IPS-18a (cell line): Measurements from ENCODE around the gene ZNF45.
"Not testable (repeated sequence)": the region's sequence is repeated elsewhere in the genome, so short reads cannot be mapped to it uniquely, and the experiment has no call there.

Experiments used
- H3K27ac ChIP-seq: one replicate; pipeline ENCODE4 v1.5.1; 2013; ENCODE audit warnings: low read length
- H3K27me3 ChIP-seq: one replicate; pipeline ENCODE4 v1.6.1; 2013; ENCODE audit warnings: mild to moderate bottlenecking, low read length; ENCODE audit not compliant: control insufficient read depth, insufficient read depth
- H3K36me3 ChIP-seq: one replicate; pipeline ENCODE4 v1.6.1; 2013; ENCODE audit warnings: low read depth, low read length; ENCODE audit not compliant: control insufficient read depth
- H3K4me1 ChIP-seq: one replicate; pipeline ENCODE4 v1.6.1; 2013; ENCODE audit warnings: low read depth, low read length; ENCODE audit not compliant: control insufficient read depth
- H3K4me3 ChIP-seq: one replicate; pipeline ENCODE4 v1.5.1; 2013; ENCODE audit warnings: low read length
- H3K9ac ChIP-seq: one replicate; pipeline ENCODE4 v1.6.1; 2013; ENCODE audit warnings: mild to moderate bottlenecking, low read length, moderate library complexity
- H3K9me3 ChIP-seq: one replicate; pipeline ENCODE4 v1.6.1; 2013; ENCODE audit warnings: low read depth, low read length; ENCODE audit not compliant: control insufficient read depth

The ZNF45 gene

GRCh38 chr19:43947412-43947811 is 12.3 kb upstream of the ZNF45 start:
- not testable (repeated sequence) for H3K9ac ChIP-seq, H3K27me3 ChIP-seq, H3K4me3 ChIP-seq, H3K4me1 ChIP-seq, H3K36me3 ChIP-seq, H3K27ac ChIP-seq
- peaks cover 14% of the 10 kb centered on the region for H3K9me3 ChIP-seq

GRCh38 chr19:43941209-43941608 is 6.1 kb upstream of the ZNF45 start:
- Histone ChIP-seq H3K9me3 (peaks cover 22% of the 10 kb centered on the region), H3K27ac (no peak overlapping the region), H3K4me3 (no peak overlapping the region), H3K4me1 (no peaks in the 10 kb centered on the region), H3K36me3 (no peaks in the 10 kb centered on the region), H3K27me3 (no peaks in the 10 kb centered on the region), H3K9ac (no peak overlapping the region)

- H3K36me3 ChIP-seq, result no peaks in the 10 kb centered on the region
- no peak overlapping the region for H3K27ac ChIP-seq
- no peak overlapping the region for H3K9ac ChIP-seq
- peaks cover under 1% of the 10 kb centered on the region for H3K4me1 ChIP-seq
- H3K9me3 ChIP-seq, result peaks cover 22% of the 10 kb centered on the region
- H3K27me3 ChIP-seq, result no peaks in the 10 kb centered on the region
- H3K4me3 ChIP-seq, result no peak overlapping the region
These were observed 5.6 kb upstream of the ZNF45 start for GRCh38 chr19:43940719-43941118.

- Histone ChIP-seq H3K36me3 (no peaks in the 10 kb centered on the region), H3K9me3 (peaks cover 22% of the 10 kb centered on the region), H3K9ac (no peak overlapping the region), H3K4me3 (no peak overlapping the region), H3K27ac (no peak overlapping the region), H3K4me1 (peaks cover 3% of the 10 kb centered on the region), H3K27me3 (no peaks in the 10 kb centered on the region)
These were observed 4.6 kb upstream of the ZNF45 start for GRCh38 chr19:43939557-43940260.

GRCh38 chr19:43936188-43936587 is 1.1 kb upstream of the ZNF45 start:
- H3K4me1 ChIP-seq, result peaks cover 8% of the 10 kb centered on the region
- peaks cover 12% of the 10 kb centered on the region for H3K36me3 ChIP-seq
- H3K27ac ChIP-seq, result no peak overlapping the region
- no peak overlapping the region for H3K4me3 ChIP-seq
- no peaks in the 10 kb centered on the region for H3K27me3 ChIP-seq
- no peak overlapping the region for H3K9ac ChIP-seq
- peaks cover 1% of the 10 kb centered on the region for H3K9me3 ChIP-seq

GRCh38 chr19:43934055-43934984 is 762 bp downstream of the ZNF45 start:
- no peaks in the 10 kb centered on the region for H3K27me3 ChIP-seq
- H3K36me3 ChIP-seq, result peaks cover 27% of the 10 kb centered on the region
- no peak overlapping the region for H3K27ac ChIP-seq
- peak overlapping the region; percentile 81 for H3K9ac ChIP-seq
- peaks cover 8% of the 10 kb centered on the region for H3K4me1 ChIP-seq
- H3K9me3 ChIP-seq, result no peaks in the 10 kb centered on the region
- peak overlapping the region; percentile 98 for H3K4me3 ChIP-seq

- Histone ChIP-seq H3K4me3 (no peak overlapping the region), H3K36me3 (peaks cover 70% of the 10 kb centered on the region), H3K27ac (no peak overlapping the region), H3K9ac (no peak overlapping the region), H3K27me3 (no peaks in the 10 kb centered on the region), H3K9me3 (no peaks in the 10 kb centered on the region), H3K4me1 (no peaks in the 10 kb centered on the region)
These were observed 6.3 kb downstream of the ZNF45 start for GRCh38 chr19:43928820-43929219.

- Histone ChIP-seq H3K27ac (no peak overlapping the region), H3K36me3 (peaks cover 73% of the 10 kb centered on the region), H3K27me3 (no peaks in the 10 kb centered on the region), H3K4me1 (no peaks in the 10 kb centered on the region), H3K9me3 (no peaks in the 10 kb centered on the region), H3K9ac (no peak overlapping the region), H3K4me3 (no peak overlapping the region)
These were observed 11.2 kb downstream of the ZNF45 start for GRCh38 chr19:43923875-43924274.

- peaks cover 58% of the 10 kb centered on the region for H3K36me3 ChIP-seq
- H3K4me3 ChIP-seq, result no peak overlapping the region
- H3K4me1 ChIP-seq, result no peaks in the 10 kb centered on the region
- H3K9me3 ChIP-seq, result peaks cover 75% of the 10 kb centered on the region
- no peak overlapping the region for H3K27ac ChIP-seq
- H3K27me3 ChIP-seq, result no peaks in the 10 kb centered on the region
- H3K9ac ChIP-seq, result no peak overlapping the region
These were observed 21.0 kb downstream of the ZNF45 start for GRCh38 chr19:43914051-43914450.

GRCh38 chr19:43913383-43913782 is 21.7 kb downstream of the ZNF45 start:
- Histone ChIP-seq H3K9ac (no peak overlapping the region), H3K36me3 (peaks cover 51% of the 10 kb centered on the region), H3K9me3 (peaks cover 75% of the 10 kb centered on the region), H3K4me1 (no peaks in the 10 kb centered on the region), H3K4me3 (no peak overlapping the region), H3K27me3 (no peaks in the 10 kb centered on the region), H3K27ac (no peak overlapping the region)

- Histone ChIP-seq H3K27me3 (no peaks in the 10 kb centered on the region), H3K9me3 (peaks cover 69% of the 10 kb centered on the region), H3K9ac (no peak overlapping the region), H3K4me1 (no peaks in the 10 kb centered on the region), H3K27ac (no peak overlapping the region), H3K4me3 (no peak overlapping the region), H3K36me3 (peaks cover 28% of the 10 kb centered on the region)
These were observed 24.2 kb downstream of the ZNF45 start for GRCh38 chr19:43910884-43911283.
